Measurements from ENCODE around the gene MYLK. TPM values are rescaled to one million over a fixed set of nuclear protein-coding genes. Genes with fewer than 3 reads are reported as not detected.

The MYLK gene
- total and polyA plus RNA-seq, 2 donors (not counting 1 experiment from before 2014, with no cell fraction given), result 0.51 TPM; not detected in 1

- CTCF ChIA-PET, result interaction anchor here (1.7 kb wide), 1 partner anchor 12 kb away, joined by 4 read pairs; no protein-coding TSS in a partner anchor
- Histone ChIP-seq H3K4me3 (ENCODE audit: control extremely low read depth in 1 of 5, extremely low read depth in 1 of 5, insufficient read depth in 1 of 5, low read depth in 2 of 5, low read length in 4 of 5) (peak overlapping the region in 2 of 5 experiments; percentile 21 to 24), H3K4me1 (ENCODE audit: control insufficient read depth in 2 of 2, insufficient read depth in 2 of 2, low read length in 2 of 2) (peaks cover 17 to 21% of the 10 kb centered on the region in 2 donors), H3K79me2 (ENCODE audit: control insufficient read depth, insufficient read depth, low read length) (no peaks in the 10 kb centered on the region), H3K27me3 (replicated peaks in 1 of 4; ENCODE audit: control extremely low read depth in 1 of 4, control insufficient read depth in 3 of 4, insufficient read depth in 4 of 4, low read length in 3 of 4) (no peaks in the 10 kb centered on the region), H3K36me3 (replicated peaks in 1 of 2; ENCODE audit: control extremely low read depth in 1 of 2, control insufficient read depth in 1 of 2, extremely low read depth in 1 of 2, insufficient read depth in 2 of 2, low read length in 1 of 2) (no peaks in the 10 kb centered on the region), H3K9me3 (ENCODE audit: control extremely low read depth in 1 of 3, control insufficient read depth in 2 of 3, insufficient read depth in 1 of 3, low read length in 2 of 3) (no peaks in the 10 kb centered on the region), H3K27ac (ENCODE audit: low read length in 2 of 2) (peak overlapping the region in 1 of 2 donors; percentile 30), H3K9ac (ENCODE audit: low read length) (peak overlapping the region; percentile 32), H3K4me2 (replicated peaks; ENCODE audit: low read depth, low read length, poor library complexity, severe bottlenecking) (peak overlapping the region; percentile 59), H2AFZ (ENCODE audit: insufficient read depth, low read depth, low read length, poor library complexity, severe bottlenecking) (peak overlapping the region; percentile 58), H4K20me1 (ENCODE audit: control insufficient read depth, insufficient read depth, low read length, poor library complexity, severe bottlenecking) (no peaks in the 10 kb centered on the region)
- intact Hi-C loops (cut with micrococcal nuclease), result no loop called here
- peaks cover 3% of the 10 kb centered on the region for H3K9me3 Mint-ChIP-seq (ENCODE audit: insufficient read depth)
- H3K4me1 Mint-ChIP-seq, result peaks cover 24% of the 10 kb centered on the region
- ATAC-seq (ENCODE audit: low read depth), result peak; percentile 56
- WGBS (ENCODE audit: insufficient coverage), result 0% methylated on average over 5 of the region's 6 CpGs
- H3K27ac Mint-ChIP-seq, result peak overlapping the region; percentile 65
- TF ChIP-seq EZH2 (IDR thresholded peaks at IDR 0.05; ENCODE audit: borderline replicate concordance, insufficient read depth, low read depth, low read length, poor library complexity, severe bottlenecking) (no peak), CTCF (IDR thresholded peaks at IDR 0.05) (no peak)
- POLR2A ChIA-PET, result interaction anchor here (0.5 kb wide), 1 partner anchor 595 kb away, joined by 4 read pairs; no protein-coding TSS in a partner anchor
- H3K27me3 Mint-ChIP-seq, result peaks cover 54% of the 10 kb centered on the region
- H3K4me3 Mint-ChIP-seq, result peak overlapping the region; percentile 44
- peak; percentile 32 for DNase-seq
Measured at GRCh38 chr3:123667784-123668183, 216.3 kb downstream of the MYLK start.

- ChIA-PET POLR2A (no interaction called here), CTCF (no interaction called here)
- no peak for ATAC-seq (ENCODE audit: low read depth)
- no peaks in the 10 kb centered on the region for H3K79me2 ChIP-seq (ENCODE audit: control insufficient read depth, insufficient read depth, low read length)
- no peak overlapping the region for H3K4me3 ChIP-seq (ENCODE audit: control extremely low read depth in 1 of 5, extremely low read depth in 1 of 5, insufficient read depth in 1 of 5, low read depth in 2 of 5, low read length in 4 of 5)
- Mint-ChIP-seq H3K9me3 (ENCODE audit: insufficient read depth) (peaks cover 3% of the 10 kb centered on the region), H3K4me1 (peaks cover 24% of the 10 kb centered on the region), H3K27ac (no peak overlapping the region), H3K4me3 (no peak overlapping the region), H3K27me3 (peaks cover 58% of the 10 kb centered on the region)
- H3K9me3 ChIP-seq (ENCODE audit: control extremely low read depth in 1 of 3, control insufficient read depth in 2 of 3, insufficient read depth in 1 of 3, low read length in 2 of 3), result no peaks in the 10 kb centered on the region
- H3K4me2 ChIP-seq (replicated peaks; ENCODE audit: low read depth, low read length, poor library complexity, severe bottlenecking), result no peak overlapping the region
- H3K27ac ChIP-seq (ENCODE audit: low read length in 2 of 2), result no peak overlapping the region
- H3K27me3 ChIP-seq (replicated peaks in 1 of 4; ENCODE audit: control extremely low read depth in 1 of 4, control insufficient read depth in 3 of 4, insufficient read depth in 4 of 4, low read length in 3 of 4), result no peaks in the 10 kb centered on the region
- H2AFZ ChIP-seq (ENCODE audit: insufficient read depth, low read depth, low read length, poor library complexity, severe bottlenecking), result no peak overlapping the region
- no peak overlapping the region for H3K9ac ChIP-seq (ENCODE audit: low read length)
- intact Hi-C loops (cut with micrococcal nuclease), result no loop called here
- H3K36me3 ChIP-seq (replicated peaks in 1 of 2; ENCODE audit: control extremely low read depth in 1 of 2, control insufficient read depth in 1 of 2, extremely low read depth in 1 of 2, insufficient read depth in 2 of 2, low read length in 1 of 2), result no peaks in the 10 kb centered on the region
- H3K4me1 ChIP-seq (ENCODE audit: control insufficient read depth in 2 of 2, insufficient read depth in 2 of 2, low read length in 2 of 2), result peaks cover 17 to 21% of the 10 kb centered on the region in 2 donors
- no peaks in the 10 kb centered on the region for H4K20me1 ChIP-seq (ENCODE audit: control insufficient read depth, insufficient read depth, low read length, poor library complexity, severe bottlenecking)
- TF ChIP-seq CTCF (IDR thresholded peaks at IDR 0.05) (no peak), EZH2 (IDR thresholded peaks at IDR 0.05; ENCODE audit: borderline replicate concordance, insufficient read depth, low read depth, low read length, poor library complexity, severe bottlenecking) (no peak)
- no peak for DNase-seq
Measured at GRCh38 chr3:123664753-123665152, 219.4 kb downstream of the MYLK start.

Data from B cell (primary cell).